Activated CD8-positive, alpha-beta memory T cell treated with anti-CD3 and anti-CD28 coated beads for 24 hours (primary cell): ENCODE data around the gene ATP1B2.
A peak's percentile ranks its signal among the peaks of the same experiment; 100 is the strongest.
"Not testable (repeated sequence)": the region's sequence is repeated elsewhere in the genome, so short reads cannot be mapped to it uniquely, and the experiment has no call there.

Experiments used
- DNase-seq: peaks from one replicate; pipeline ENCODE4 v3.0.0-alpha.2; 2020

ATP1B2 gene

GRCh38 chr17:7636163-7636562 is 14.6 kb upstream of the ATP1B2 start:
- no peak for DNase-seq

- no peak for DNase-seq
Observed at GRCh38 chr17:7640783-7641182, 9.9 kb upstream of the ATP1B2 start.

GRCh38 chr17:7641635-7642034 is 9.1 kb upstream of the ATP1B2 start:
- DNase-seq: not testable (repeated sequence)

DNA sequence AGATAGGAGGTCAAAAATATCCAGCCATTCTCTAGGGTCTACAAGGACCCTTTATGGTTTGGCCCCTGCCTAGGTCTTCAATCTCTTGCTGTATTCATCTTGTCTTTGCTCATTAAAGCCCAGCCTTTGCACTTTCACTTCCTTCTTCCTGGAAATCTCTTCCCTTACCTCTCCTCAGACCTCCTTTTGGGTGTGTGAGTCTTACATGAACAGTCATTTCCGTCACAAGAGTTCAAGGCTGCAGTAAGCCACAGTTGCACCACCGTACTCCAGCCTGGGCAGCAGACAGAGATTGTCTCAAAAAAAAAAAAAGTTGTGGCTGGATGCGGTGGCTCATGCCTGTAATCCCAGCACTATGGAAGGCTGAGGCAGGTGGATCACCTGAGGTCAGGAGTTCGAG is 6.0 kb upstream of the ATP1B2 start:
- no peak for DNase-seq

DNA sequence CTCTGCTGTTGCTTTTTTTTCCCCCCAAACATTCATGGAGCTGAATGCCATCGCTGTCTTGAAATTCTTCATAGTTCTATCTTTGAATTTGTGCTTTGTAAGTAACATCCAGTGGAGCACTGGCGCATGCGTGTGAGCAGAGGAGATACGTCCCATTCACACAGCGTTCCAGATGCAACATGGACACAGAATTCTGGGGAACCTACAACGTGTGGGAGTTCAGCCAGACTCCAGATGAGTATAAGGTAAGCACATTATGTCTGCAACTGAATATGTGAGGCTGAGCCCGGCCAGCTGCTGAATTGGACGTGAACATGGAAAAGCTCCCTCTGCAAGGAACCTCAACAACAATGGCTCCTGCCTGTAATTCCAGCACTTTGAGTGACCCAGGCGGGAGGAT is 4.3 kb upstream of the ATP1B2 start:
- no peak for DNase-seq

- no peak for DNase-seq
Observed at GRCh38 chr17:7647018-7647417, 3.7 kb upstream of the ATP1B2 start.

DNA sequence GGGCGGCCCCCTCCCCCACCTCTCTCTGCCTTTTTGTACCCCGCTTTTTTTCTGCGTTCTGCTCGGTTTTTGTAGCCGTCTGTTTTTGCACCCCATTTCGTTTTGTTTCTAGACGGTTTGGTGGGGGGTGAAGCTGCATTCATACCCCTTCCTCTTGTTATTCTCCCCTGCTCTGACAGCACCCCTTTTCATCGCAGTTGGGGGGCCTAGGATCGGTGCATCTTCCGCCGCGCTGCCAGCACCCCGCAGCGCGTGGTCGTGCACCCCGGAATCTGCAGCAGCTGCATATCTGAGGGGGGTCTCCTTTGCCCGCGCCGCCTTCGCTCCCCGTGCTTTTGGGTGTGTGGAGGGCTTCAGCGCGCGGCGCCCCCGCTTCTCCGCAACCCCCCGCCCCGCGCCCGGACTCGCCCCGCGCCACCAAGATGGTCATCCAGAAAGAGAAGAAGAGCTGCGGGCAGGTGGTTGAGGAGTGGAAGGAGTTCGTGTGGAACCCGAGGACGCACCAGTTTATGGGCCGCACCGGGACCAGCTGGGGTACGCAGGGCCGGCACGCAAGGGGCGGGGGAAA is 455 bp downstream of the ATP1B2 start:
- no peak for DNase-seq

- no peak for DNase-seq
Observed at GRCh38 chr17:7651665-7652387, 1.1 kb downstream of the ATP1B2 start.

GRCh38 chr17:7652388-7653356 is 1.9 kb downstream of the ATP1B2 start:
- DNase-seq: no peak

- DNase-seq: no peak
Observed at GRCh38 chr17:7654832-7655540, 4.3 kb downstream of the ATP1B2 start.

DNA sequence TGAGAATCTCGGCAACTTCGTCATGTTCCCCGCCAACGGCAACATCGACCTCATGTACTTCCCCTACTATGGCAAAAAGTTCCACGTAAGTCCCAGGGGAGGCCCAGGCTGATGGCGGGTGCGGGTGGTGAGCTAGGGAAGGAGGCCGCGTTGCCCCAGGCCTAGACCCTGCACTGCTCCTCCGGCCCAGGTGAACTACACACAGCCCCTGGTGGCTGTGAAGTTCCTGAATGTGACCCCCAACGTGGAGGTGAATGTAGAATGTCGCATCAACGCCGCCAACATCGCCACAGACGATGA is 4.8 kb downstream of the ATP1B2 start:
- DNase-seq: no peak

DNA sequence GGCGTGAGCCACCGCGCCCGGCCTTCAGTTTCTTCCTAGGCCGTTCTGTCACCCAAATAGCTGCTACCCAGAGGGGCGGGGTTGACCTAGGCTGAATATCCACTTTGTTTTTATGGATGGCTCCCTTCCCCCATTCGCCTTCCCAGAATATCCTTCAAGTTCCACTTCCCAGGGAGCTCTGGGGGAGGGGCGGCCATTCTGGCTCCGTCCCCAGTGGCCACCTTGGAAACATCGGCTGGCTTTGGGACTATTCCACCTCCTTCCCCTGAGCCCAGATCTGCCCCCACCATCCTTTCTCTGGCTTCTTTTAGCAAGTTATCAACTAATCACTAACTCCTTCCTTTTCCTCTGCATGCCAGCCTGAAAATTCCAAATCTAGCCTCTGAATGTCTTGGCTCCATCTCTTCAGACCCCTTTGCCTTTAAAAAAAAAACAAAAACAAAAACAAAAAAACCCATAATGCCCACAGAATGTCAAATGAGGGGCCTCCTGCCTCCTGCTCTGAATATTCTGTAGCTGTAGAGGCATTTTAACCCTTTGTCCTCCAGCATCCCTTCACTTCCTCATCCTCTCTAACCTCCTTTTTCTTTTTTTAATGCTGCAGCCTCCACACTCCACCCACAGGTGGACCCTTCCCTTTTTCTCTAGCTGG is 6.4 kb downstream of the ATP1B2 start:
- no peak for DNase-seq

GRCh38 chr17:7667656-7668406 is 17.1 kb downstream of the ATP1B2 start:
- no peak for DNase-seq

- DNase-seq: no peak
Observed at GRCh38 chr17:7668482-7668881, 17.8 kb downstream of the ATP1B2 start.

DNA sequence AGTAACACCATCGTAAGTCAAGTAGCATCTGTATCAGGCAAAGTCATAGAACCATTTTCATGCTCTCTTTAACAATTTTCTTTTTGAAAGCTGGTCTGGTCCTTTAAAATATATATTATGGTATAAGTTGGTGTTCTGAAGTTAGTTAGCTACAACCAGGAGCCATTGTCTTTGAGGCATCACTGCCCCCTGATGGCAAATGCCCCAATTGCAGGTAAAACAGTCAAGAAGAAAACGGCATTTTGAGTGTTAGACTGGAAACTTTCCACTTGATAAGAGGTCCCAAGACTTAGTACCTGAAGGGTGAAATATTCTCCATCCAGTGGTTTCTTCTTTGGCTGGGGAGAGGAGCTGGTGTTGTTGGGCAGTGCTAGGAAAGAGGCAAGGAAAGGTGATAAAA is 22.5 kb downstream of the ATP1B2 start:
- DNase-seq: peak; percentile 76

GRCh38 chr17:7674934-7675333 is 24.2 kb downstream of the ATP1B2 start:
- no peak for DNase-seq

GRCh38 chr17:7676533-7676932 is 25.8 kb downstream of the ATP1B2 start:
- no peak for DNase-seq

DNA sequence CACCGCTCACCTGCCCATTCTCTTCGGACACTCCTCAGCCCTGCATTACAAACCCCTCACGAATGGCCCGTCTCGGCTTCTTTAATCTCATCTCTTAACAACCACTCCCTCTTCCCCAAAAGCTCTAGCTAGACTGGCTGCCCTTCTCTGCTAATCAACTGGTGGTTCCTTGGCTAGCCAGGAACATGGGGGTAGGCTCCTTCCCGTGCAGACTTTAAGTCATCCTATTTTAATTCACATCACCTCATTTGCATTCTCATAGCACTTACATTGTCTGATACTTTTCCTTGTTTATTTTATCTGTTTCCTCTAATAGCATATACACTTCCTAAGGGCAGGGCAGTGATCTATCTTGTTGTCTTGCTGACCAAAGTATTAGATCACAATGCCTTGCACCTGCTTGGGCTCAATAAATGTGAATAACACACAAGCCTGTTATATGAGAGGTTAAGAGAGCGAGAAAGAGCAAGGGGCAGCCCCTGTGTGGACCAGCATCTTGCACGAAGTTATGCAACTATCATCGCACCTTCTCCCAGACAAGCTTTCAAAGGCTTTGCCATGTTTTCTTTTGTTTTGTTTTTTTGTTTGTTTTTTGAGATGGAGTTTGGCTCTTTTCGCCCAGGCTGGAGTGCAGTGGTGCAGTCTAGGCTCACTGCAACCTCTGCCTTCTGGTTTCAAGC is 26.8 kb downstream of the ATP1B2 start:
- no peak for DNase-seq

GRCh38 chr17:7684851-7685532 is 34.3 kb downstream of the ATP1B2 start:
- DNase-seq: no peak

DNA sequence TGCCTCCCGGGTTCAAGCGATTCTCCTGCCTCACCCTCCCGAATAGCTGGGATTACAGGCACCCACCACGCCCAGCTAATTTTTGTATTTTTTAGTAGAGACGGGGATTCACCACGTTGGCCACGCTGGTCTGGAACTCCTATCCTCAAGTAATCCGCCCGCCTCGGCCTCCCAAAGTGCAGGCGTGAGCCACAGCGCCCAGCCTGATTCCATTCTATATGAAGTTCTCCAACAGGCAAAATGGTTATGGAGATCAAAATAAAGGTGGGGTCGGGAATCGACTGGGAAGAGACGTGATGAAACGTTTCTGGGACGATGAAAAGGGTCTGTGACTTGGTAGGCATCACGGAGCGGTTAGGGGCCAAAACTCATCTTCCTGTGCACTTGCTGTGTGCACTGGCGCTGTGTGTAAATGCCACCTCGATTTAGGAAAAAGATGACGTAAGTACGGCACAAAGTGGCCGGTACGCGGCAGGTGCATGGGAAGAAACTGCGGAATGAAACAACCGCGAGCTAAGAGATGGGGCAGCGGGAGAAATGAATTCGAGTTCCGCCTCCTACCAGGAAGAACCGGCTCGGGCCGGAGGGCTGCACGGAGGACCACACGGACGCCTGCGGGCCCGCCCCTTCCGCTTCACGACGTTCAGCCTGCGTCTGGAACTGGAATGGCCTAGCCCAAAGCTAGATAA is 35.0 kb downstream of the ATP1B2 start:
- DNase-seq: peak; percentile 90
